Neural progenitor cell (in vitro differentiated cells): ENCODE data around the gene SPOP.

Experiments used
- EZH2 ChIP-seq: fragments of 200-600 bp; sonication (generic); IDR thresholded peaks from 2 replicates; pipeline ENCODE4 v1.6.1; 2017; ENCODE audit warnings: antibody characterized with exemption, mild to moderate bottlenecking, moderate library complexity
- EZH2phosphoT487 ChIP-seq: fragments of 200-600 bp; sonication (generic); IDR thresholded peaks from 2 replicates; pipeline ENCODE4 v1.6.1; 2017; ENCODE audit warnings: antibody characterized with exemption
- TF ChIP-seq, protein P1 (sequence below): fragments of 200-600 bp; sonication (generic); IDR thresholded peaks from 2 replicates; pipeline ENCODE4 v1.5.1; 2017; ENCODE audit warnings: antibody characterized with exemption, mild to moderate bottlenecking

DNA sequence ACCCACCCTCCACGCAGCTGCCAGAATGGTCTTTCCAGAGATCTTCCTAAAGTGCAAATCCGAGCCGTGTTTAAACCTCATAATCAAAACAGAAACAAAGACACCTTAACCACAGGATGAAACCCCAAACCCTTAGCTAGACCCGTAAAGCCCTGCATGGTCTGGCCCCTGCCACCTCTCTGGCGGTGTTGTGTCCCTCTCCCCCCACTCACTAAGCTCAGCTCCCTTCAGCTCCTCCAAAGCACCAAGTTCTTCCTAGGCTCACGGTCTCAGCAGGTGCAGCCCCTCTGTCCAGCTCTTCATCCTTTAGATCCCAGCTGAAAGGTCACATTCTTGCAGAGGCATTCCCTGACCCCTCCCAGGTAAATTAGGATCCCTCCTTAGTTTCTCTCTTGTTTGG is 106.6 kb downstream of the SPOP start:
- TF ChIP-seq, protein P1, sequence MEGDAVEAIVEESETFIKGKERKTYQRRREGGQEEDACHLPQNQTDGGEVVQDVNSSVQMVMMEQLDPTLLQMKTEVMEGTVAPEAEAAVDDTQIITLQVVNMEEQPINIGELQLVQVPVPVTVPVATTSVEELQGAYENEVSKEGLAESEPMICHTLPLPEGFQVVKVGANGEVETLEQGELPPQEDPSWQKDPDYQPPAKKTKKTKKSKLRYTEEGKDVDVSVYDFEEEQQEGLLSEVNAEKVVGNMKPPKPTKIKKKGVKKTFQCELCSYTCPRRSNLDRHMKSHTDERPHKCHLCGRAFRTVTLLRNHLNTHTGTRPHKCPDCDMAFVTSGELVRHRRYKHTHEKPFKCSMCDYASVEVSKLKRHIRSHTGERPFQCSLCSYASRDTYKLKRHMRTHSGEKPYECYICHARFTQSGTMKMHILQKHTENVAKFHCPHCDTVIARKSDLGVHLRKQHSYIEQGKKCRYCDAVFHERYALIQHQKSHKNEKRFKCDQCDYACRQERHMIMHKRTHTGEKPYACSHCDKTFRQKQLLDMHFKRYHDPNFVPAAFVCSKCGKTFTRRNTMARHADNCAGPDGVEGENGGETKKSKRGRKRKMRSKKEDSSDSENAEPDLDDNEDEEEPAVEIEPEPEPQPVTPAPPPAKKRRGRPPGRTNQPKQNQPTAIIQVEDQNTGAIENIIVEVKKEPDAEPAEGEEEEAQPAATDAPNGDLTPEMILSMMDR: no peak
- no peak for TF ChIP-seq EZH2
- TF ChIP-seq EZH2phosphoT487: no peak
